Measurements from ENCODE around the gene P3H1.

P3H1 gene

GRCh38 chr1:42735056-42735455 lies 31.8 kb downstream of the P3H1 start:
- TF ChIP-seq, protein P1, sequence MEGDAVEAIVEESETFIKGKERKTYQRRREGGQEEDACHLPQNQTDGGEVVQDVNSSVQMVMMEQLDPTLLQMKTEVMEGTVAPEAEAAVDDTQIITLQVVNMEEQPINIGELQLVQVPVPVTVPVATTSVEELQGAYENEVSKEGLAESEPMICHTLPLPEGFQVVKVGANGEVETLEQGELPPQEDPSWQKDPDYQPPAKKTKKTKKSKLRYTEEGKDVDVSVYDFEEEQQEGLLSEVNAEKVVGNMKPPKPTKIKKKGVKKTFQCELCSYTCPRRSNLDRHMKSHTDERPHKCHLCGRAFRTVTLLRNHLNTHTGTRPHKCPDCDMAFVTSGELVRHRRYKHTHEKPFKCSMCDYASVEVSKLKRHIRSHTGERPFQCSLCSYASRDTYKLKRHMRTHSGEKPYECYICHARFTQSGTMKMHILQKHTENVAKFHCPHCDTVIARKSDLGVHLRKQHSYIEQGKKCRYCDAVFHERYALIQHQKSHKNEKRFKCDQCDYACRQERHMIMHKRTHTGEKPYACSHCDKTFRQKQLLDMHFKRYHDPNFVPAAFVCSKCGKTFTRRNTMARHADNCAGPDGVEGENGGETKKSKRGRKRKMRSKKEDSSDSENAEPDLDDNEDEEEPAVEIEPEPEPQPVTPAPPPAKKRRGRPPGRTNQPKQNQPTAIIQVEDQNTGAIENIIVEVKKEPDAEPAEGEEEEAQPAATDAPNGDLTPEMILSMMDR (IDR thresholded peaks at IDR 0.05; ENCODE audit: insufficient read depth, missing control alignments) = no peak
- DNase-seq (ENCODE audit: insufficient read length, low spot score) = no peak
- no peak for FAIRE-seq

- TF ChIP-seq, protein P1 (IDR thresholded peaks at IDR 0.05; ENCODE audit: insufficient read depth, missing control alignments) = no peak
- FAIRE-seq (no peak), DNase-seq (ENCODE audit: insufficient read length, low spot score) (no peak)
Measured at GRCh38 chr1:42734201-42735035, 32.4 kb downstream of the P3H1 start.

GRCh38 chr1:42733415-42734200 lies 33.2 kb downstream of the P3H1 start:
- no peak for FAIRE-seq
- no peak for DNase-seq (ENCODE audit: insufficient read length, low spot score)
- TF ChIP-seq, protein P1 (IDR thresholded peaks at IDR 0.05; ENCODE audit: insufficient read depth, missing control alignments) = no peak

- no peak for DNase-seq (ENCODE audit: insufficient read length, low spot score)
- no peak for FAIRE-seq
- TF ChIP-seq, protein P1 (IDR thresholded peaks at IDR 0.05; ENCODE audit: insufficient read depth, missing control alignments) = no peak
Measured at GRCh38 chr1:42732126-42732680, 34.6 kb downstream of the P3H1 start.

DNA sequence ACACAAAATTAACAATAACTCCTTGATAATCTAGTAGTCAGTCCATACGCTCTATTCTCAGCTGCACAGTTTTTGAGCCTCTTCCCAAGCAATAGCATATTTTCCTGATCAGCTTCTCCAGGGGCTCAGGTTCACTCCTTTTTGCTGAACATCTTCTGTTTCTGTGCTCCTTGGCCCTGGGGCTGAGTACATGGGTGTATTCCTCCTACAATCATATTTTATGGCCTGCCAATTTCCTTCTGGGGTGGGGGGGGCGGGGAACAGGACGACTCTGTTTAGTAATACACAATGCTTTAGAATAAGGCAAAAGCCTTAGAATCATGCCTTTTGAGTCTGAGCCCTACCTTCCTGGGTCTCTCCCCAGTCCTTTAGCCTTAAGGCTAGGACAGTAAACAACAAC lies 35.2 kb downstream of the P3H1 start:
- FAIRE-seq (no peak), DNase-seq (ENCODE audit: insufficient read length, low spot score) (no peak)
- TF ChIP-seq, protein P1 (IDR thresholded peaks at IDR 0.05; ENCODE audit: insufficient read depth, missing control alignments) = no peak

- TF ChIP-seq, protein P1 (IDR thresholded peaks at IDR 0.05; ENCODE audit: insufficient read depth, missing control alignments) = peak; percentile 33
- FAIRE-seq (no peak), DNase-seq (ENCODE audit: insufficient read length, low spot score) (no peak)
Measured at GRCh38 chr1:42730988-42731387, 35.8 kb downstream of the P3H1 start.
